Endometrial microvascular endothelial cells (primary cell): ENCODE measurements around the gene MRPS12. TPM values are rescaled to one million over a fixed set of nuclear protein-coding genes. Genes with fewer than 3 reads are reported as not detected.
"Not testable (repeated sequence)": the region's sequence is repeated elsewhere in the genome, so short reads cannot be mapped to it uniquely, and the experiment has no call there.

Experiments used
- in situ Hi-C: cut with HindIII; loops from 2 replicates; pipeline ENCODE4 v1.10.0; 2017; ENCODE audit warnings: low sequenced_read_pairs, low pct_unique_long_range_greater_than_20kb; ENCODE audit errors: inconsistent ontology term
- total RNA-seq: library from RNA; depleted of rRNA; stranded (reverse); fragments of >200 nt; gene quantifications from one replicate; pipeline ENCODE4 v1.2.3, GENCODE V29; 2015; ENCODE audit errors: inconsistent ontology term

MRPS12 gene
- 67.3 TPM for total RNA-seq

GRCh38 chr19:38930776-38931520 lies at the start of gene MRPS12:
Gene MRPS12, plus strand, starts transcription at chr19:38930944. Its CDS starts 351 bp downstream, at chr19:38931295.
- in situ Hi-C loops, result no loop called here

- in situ Hi-C loops, result no loop called here
Measured at GRCh38 chr19:38883286-38883685, 47.5 kb upstream of the MRPS12 start.

DNA sequence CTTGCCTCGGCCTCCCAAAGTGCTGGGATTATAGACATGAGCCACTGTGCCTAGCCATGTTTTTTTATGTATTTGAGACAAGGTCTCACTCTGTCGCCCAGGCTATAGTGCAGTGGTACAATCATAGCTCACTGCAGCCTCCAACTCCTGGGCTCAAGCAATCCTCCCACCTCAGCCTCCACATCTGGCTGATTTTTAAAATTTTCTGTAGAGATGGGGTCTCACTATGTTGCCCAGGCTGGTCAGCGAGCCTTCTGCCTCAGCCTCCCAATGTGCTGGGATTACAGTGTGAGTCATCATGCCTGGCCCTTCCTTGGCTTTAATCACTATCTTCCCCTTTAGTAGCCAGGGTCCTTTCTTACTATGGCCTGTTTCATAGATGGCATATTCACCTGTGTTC lies 46.1 kb upstream of the MRPS12 start:
- in situ Hi-C loops, result not testable (repeated sequence)

GRCh38 chr19:38888876-38889275 lies 41.9 kb upstream of the MRPS12 start:
- in situ Hi-C loops, result no loop called here

DNA sequence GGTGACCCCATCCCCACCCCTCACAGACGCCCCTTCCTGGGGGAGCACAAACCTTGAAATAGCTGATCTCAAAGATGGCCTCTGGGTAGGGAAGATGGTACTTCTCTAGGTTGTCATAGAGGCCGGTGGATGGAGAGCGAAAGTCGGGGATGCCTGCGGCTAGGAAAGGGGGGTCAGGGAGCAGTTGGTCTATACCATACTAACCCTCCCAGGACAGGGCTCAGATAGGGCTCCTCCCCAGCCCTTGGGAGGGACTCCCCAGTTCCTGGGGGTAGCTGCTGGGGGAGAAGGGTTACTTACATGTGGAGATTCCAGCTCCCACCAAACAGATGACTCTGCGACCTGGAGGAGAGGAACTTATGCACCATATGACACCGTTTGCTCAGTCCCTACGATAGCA lies 40.9 kb upstream of the MRPS12 start:
- in situ Hi-C loops, result no loop called here

GRCh38 chr19:38890686-38891085 lies 40.1 kb upstream of the MRPS12 start:
- in situ Hi-C loops, result no loop called here

DNA sequence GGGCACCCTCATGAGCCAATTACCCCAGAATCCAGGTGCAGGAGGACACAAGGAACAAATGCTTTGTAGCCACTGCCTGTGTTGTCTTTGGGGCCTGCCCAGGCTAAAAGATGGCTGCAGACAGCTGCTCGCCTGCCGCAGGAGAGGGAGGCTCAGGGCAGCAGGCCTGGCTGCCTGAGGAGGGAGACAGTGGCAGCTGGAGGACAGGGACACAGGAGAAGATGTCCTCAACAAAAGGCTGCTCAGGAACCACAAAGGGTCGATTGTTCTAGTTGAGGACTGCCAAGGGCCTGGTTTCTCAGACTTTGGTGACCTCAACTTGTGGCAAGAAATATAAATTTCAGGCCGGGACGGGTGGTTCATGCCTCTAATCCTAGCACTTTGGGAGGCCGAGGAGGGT lies 39.0 kb upstream of the MRPS12 start:
- in situ Hi-C loops, result no loop called here

- in situ Hi-C loops, result no loop called here
Measured at GRCh38 chr19:38892841-38893240, 37.9 kb upstream of the MRPS12 start.

DNA sequence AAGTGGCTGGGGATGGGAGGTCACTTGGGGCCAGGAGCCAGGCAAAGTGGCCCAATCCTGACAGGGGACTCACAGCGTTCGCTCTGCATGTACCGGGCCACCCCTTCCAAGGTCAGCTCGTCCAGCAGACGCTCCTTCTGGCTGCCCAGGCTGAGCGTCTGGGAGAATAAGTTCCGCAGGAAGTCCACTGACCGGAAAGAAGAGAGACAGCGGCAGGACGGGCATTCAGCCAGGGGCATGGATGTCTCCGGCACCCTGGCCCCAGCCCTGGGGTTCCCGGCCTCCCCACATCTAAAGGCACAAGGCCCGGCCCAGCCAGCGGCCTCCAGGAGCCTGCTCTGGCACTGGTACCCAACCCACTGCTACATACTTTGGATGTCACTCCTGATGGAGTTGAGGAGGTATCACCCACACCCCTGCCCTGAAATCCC lies 37.4 kb upstream of the MRPS12 start:
- in situ Hi-C loops, result no loop called here

DNA sequence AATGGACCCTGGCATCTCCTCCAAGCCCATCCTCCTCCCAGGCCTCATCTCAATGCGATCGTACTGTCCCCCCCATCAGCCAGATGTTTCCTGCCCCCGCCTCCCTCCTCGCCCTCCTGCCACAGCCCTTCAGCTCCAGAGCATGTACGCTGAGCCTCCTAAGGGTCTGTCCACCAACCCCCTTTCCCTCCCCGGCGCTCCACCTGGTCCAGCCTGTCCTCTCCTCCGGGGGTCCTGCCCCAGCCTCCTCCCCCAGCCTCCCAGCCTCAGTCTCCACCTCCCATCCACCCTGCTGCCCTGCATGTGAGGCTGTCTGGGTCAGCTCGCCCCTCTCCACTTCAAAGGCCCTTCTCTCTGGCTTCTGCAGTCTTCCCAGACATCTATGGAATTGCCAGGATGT lies 35.8 kb upstream of the MRPS12 start:
- in situ Hi-C loops, result no loop called here

- in situ Hi-C loops, result no loop called here
Measured at GRCh38 chr19:38898788-38899446, 31.8 kb upstream of the MRPS12 start.

GRCh38 chr19:38899447-38900201 lies 31.1 kb upstream of the MRPS12 start, which contains the start of the genes NFKBIB and SIRT2:
Gene NFKBIB, plus strand, starts transcription at chr19:38899969. Its CDS starts 64 bp downstream, at chr19:38900033.
Gene SIRT2, minus strand, starts transcription at chr19:38899618. Its CDS starts 97 bp downstream, at chr19:38899521.
- in situ Hi-C loops, result no loop called here

GRCh38 chr19:38900202-38900629 lies 30.5 kb upstream of the MRPS12 start:
- in situ Hi-C loops, result no loop called here

GRCh38 chr19:38900743-38901190 lies 30.0 kb upstream of the MRPS12 start:
- in situ Hi-C loops, result no loop called here

GRCh38 chr19:38901683-38902082 lies 29.1 kb upstream of the MRPS12 start:
- in situ Hi-C loops, result no loop called here

DNA sequence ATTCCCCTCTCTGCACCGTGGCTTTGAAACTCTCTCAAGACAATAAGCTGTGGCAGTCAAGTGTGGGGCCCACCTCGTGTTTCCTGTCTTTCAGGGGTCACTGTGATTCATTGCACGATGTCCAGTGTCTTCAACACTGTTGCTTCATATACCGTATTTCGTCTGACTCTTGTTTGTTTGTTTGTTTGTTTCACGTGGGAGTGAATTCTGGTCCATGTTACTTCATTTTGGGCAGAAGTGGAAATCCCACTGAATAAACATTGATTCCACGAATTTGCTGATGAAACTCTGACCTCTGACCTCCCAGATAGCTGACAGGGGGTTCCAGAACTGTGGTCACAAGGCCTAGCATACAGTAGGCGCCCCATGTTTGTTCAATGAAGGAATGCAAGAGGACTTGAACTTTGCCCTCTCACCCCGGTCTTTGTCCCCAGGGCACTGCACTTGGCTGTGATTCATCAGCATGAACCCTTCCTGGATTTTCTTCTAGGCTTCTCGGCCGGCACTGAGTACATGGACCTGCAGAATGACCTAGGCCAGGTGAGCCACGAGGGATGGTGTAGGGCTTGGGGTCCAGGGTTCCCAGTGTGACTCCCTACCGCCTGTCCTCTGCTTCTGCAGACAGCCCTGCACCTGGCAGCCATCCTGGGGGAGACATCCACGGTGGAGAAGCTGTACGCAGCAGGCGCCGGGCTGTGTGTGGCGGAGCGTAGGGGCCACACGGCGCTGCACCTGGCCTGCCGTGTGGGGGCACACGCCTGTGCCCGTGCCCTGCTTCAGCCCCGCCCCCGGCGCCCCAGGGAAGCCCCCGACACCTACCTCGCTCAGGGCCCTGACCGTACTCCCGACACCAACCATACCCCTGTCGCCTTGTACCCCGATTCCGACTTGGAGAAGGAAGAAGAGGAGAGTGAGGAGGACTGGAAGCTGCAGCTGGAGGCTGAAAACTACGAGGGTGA lies 25.9 kb upstream of the MRPS12 start:
- in situ Hi-C loops, result no loop called here

DNA sequence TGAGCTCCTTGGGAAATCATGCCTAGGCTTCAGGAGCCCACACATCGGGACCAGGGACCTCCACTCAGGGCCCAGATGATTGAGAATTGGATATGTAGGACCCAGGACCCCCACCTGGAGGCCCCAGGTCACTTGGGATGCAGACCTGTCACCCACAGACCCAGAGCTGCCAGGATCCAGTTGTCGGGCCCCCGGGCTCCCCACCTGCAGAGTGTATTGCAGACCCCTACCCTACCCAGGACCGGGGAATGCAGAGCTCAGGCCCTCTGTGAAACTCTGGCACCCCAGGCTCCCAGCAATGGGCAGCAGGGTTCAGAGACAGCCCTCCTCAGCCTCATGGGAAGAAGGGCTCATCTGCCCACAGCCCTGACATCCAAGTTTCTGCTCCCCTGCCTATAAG lies 25.1 kb upstream of the MRPS12 start:
- in situ Hi-C loops, result no loop called here

DNA sequence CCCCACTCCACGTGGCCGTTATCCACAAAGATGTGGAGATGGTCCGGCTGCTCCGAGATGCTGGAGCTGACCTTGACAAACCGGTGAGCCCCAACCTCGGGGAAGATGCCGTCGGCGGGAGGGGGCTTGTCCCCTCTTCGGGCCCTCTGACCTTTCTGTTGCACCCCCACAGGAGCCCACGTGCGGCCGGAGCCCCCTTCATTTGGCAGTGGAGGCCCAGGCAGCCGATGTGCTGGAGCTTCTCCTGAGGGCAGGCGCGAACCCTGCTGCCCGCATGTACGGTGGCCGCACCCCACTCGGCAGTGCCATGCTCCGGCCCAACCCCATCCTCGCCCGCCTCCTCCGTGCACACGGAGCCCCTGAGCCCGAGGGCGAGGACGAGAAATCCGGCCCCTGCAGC lies 23.5 kb upstream of the MRPS12 start:
- in situ Hi-C loops, result no loop called here
